ENCODE results near the gene TNNC1. TPM values are rescaled to one million over a fixed set of nuclear protein-coding genes. Genes with fewer than 3 reads are reported as not detected.

The TNNC1 gene
- total RNA-seq (2014; rRNA removed; shearing (Covaris generic)): 16.5 and 36.6 TPM in 2 replicates

- no peak for DNase-seq (ENCODE audit: low spot score)
Measured at GRCh38 chr3:52453496-52454249, at the start of gene TNNC1. Gene TNNC1, minus strand, starts transcription at chr3:52454041. Its CDS starts 26 bp downstream, at chr3:52454015.

- DNase-seq (ENCODE audit: low spot score): no peak
Measured at GRCh38 chr3:52502808-52503350, 49.0 kb upstream of the TNNC1 start.

GRCh38 chr3:52502001-52502400 lies 48.2 kb upstream of the TNNC1 start:
- no peak for DNase-seq (ENCODE audit: low spot score)

- DNase-seq (ENCODE audit: low spot score): no peak
Measured at GRCh38 chr3:52501046-52501445, 47.2 kb upstream of the TNNC1 start.

- peak; percentile 38 for DNase-seq (ENCODE audit: low spot score)
Measured at GRCh38 chr3:52498137-52499054, 44.6 kb upstream of the TNNC1 start.

- peak; percentile 40 for DNase-seq (ENCODE audit: low spot score)
Measured at GRCh38 chr3:52495777-52496602, 42.1 kb upstream of the TNNC1 start.

- no peak for DNase-seq (ENCODE audit: low spot score)
Measured at GRCh38 chr3:52494886-52495495, 41.1 kb upstream of the TNNC1 start, which contains the start of gene STAB1. Gene STAB1, plus strand, starts transcription at chr3:52495338. Its CDS starts 76 bp downstream, at chr3:52495414.

- DNase-seq (ENCODE audit: low spot score): no peak
Measured at GRCh38 chr3:52494445-52494844, 40.6 kb upstream of the TNNC1 start.

- no peak for DNase-seq (ENCODE audit: low spot score)
Measured at GRCh38 chr3:52493232-52494017, 39.6 kb upstream of the TNNC1 start.

GRCh38 chr3:52492059-52492458 lies 38.2 kb upstream of the TNNC1 start:
- DNase-seq (ENCODE audit: low spot score): no peak

GRCh38 chr3:52490939-52491526 lies 37.2 kb upstream of the TNNC1 start:
- peak; percentile 22 for DNase-seq (ENCODE audit: low spot score)

- no peak for DNase-seq (ENCODE audit: low spot score)
Measured at GRCh38 chr3:52490035-52490938, 36.4 kb upstream of the TNNC1 start.

GRCh38 chr3:52489453-52489852 lies 35.6 kb upstream of the TNNC1 start:
- DNase-seq (ENCODE audit: low spot score): no peak

- DNase-seq (ENCODE audit: low spot score): no peak
Measured at GRCh38 chr3:52488746-52489145, 34.9 kb upstream of the TNNC1 start.

GRCh38 chr3:52487788-52488691 lies 34.2 kb upstream of the TNNC1 start:
- no peak for DNase-seq (ENCODE audit: low spot score)

- DNase-seq (ENCODE audit: low spot score): no peak
Measured at GRCh38 chr3:52487050-52487787, 33.4 kb upstream of the TNNC1 start.
